Mesenchymal stem cell (in vitro differentiated cells and primary cell): ENCODE data around the gene DHX40.
"Not testable (repeated sequence)": the region's sequence is repeated elsewhere in the genome, so short reads cannot be mapped to it uniquely, and the experiment has no call there.

Source experiments
- DNase-seq: peaks from one replicate; pipeline ENCODE4 v3.0.0-alpha.2; 2013
- H2AFZ ChIP-seq: one replicate; pipeline ENCODE4 v1.6.1; 2013; ENCODE audit warnings: low read depth, mild to moderate bottlenecking, control low read depth, inconsistent platforms, low read length, moderate library complexity
- H2AK5ac ChIP-seq: 2 replicates; pipeline ENCODE4 v1.6.1; 2013; ENCODE audit warnings: low read length, moderate library complexity, mild to moderate bottlenecking, inconsistent platforms; ENCODE audit not compliant: severe bottlenecking
- H2BK120ac ChIP-seq: one replicate; pipeline ENCODE4 v1.6.1; 2013; ENCODE audit warnings: low read depth, mild to moderate bottlenecking, inconsistent platforms, low read length, moderate library complexity
- H2BK12ac ChIP-seq, 2 experiments: one replicate each; pipeline ENCODE4 v1.6.1; 2013; ENCODE audit warnings: inconsistent platforms in 2 of 2, low read length in 2 of 2, mild to moderate bottlenecking in 2 of 2, moderate library complexity in 2 of 2, control low read depth in 1 of 2
- H2BK15ac ChIP-seq: one replicate; pipeline ENCODE4 v1.6.1; 2013; ENCODE audit warnings: mild to moderate bottlenecking, low read depth, inconsistent platforms; ENCODE audit not compliant: poor library complexity, severe bottlenecking
- H2BK5ac ChIP-seq: 2 replicates; pipeline ENCODE4 v1.6.1; 2013; ENCODE audit warnings: low read depth, mild to moderate bottlenecking, low read length, control low read depth, inconsistent platforms; ENCODE audit not compliant: poor library complexity, severe bottlenecking
- H3K14ac ChIP-seq, 2 experiments: one replicate each; pipeline ENCODE4 v1.6.1; 2013; ENCODE audit warnings: inconsistent platforms in 2 of 2, low read length in 2 of 2, control low read depth in 1 of 2, mild to moderate bottlenecking in 1 of 2, moderate library complexity in 1 of 2
- H3K18ac ChIP-seq, 2 experiments: one replicate each; pipeline ENCODE4 v1.6.1; 2013; ENCODE audit warnings: inconsistent platforms in 2 of 2, low read length in 2 of 2, control low read depth in 1 of 2, low read depth in 1 of 2, mild to moderate bottlenecking in 1 of 2
- H3K23ac ChIP-seq, 2 experiments: one replicate each; pipeline ENCODE4 v1.6.1; 2013; ENCODE audit warnings: inconsistent platforms in 2 of 2, low read length in 2 of 2, mild to moderate bottlenecking in 2 of 2, moderate library complexity in 2 of 2, control low read depth in 1 of 2
- H3K27ac ChIP-seq: 2 replicates; pipeline ENCODE4 v1.5.1; 2013; ENCODE audit warnings: mild to moderate bottlenecking, moderate library complexity, low read length, control low read depth, inconsistent platforms; ENCODE audit not compliant: poor library complexity, severe bottlenecking
- H3K27me3 ChIP-seq, 2 experiments: 2 replicates each; pipeline versions ENCODE4 v1.6.1 to v1.7.0; 2013; ENCODE audit warnings: low read length in 2 of 2, mild to moderate bottlenecking in 2 of 2, moderate library complexity in 2 of 2, control low read depth in 1 of 2, inconsistent platforms in 1 of 2; ENCODE audit not compliant: control insufficient read depth in 1 of 2, insufficient read depth in 1 of 2
- H3K36me3 ChIP-seq, 2 experiments: 2 replicates each; pipeline versions ENCODE4 v1.6.1 to v1.7.0; 2013; ENCODE audit warnings: low read length in 2 of 2, control low read depth in 1 of 2, inconsistent platforms in 1 of 2, low read depth in 1 of 2, mild to moderate bottlenecking in 1 of 2; ENCODE audit not compliant: insufficient read depth in 2 of 2, control insufficient read depth in 1 of 2
- H3K4ac ChIP-seq, 2 experiments: one replicate each; pipeline ENCODE4 v1.6.1; 2013; ENCODE audit warnings: inconsistent platforms in 2 of 2, low read length in 2 of 2, mild to moderate bottlenecking in 2 of 2, moderate library complexity in 2 of 2, control low read depth in 1 of 2, low read depth in 1 of 2
- H3K4me1 ChIP-seq: 2 replicates; pipeline ENCODE4 v1.6.1; 2013; ENCODE audit warnings: low read depth, low read length, control low read depth; ENCODE audit not compliant: control insufficient read depth, insufficient read depth
- H3K4me2 ChIP-seq: 2 replicates; pipeline ENCODE4 v1.6.1; 2013; ENCODE audit warnings: low read length, mild to moderate bottlenecking, inconsistent platforms; ENCODE audit not compliant: poor library complexity, severe bottlenecking
- H3K4me3 ChIP-seq, 2 experiments: 2 replicates each; pipeline versions ENCODE4 v1.5.1 to v1.7.0; 2013; ENCODE audit warnings: low read length in 2 of 2, mild to moderate bottlenecking in 2 of 2, control low read depth in 1 of 2, low read depth in 1 of 2; ENCODE audit not compliant: insufficient read depth in 1 of 2
- H3K79me1 ChIP-seq: replicated peaks from 2 replicates; pipeline ENCODE4 v1.6.1; 2013; ENCODE audit warnings: mild to moderate bottlenecking, control low read depth, low read length, inconsistent platforms; ENCODE audit not compliant: poor library complexity, severe bottlenecking
- H3K9ac ChIP-seq: 2 replicates; pipeline ENCODE4 v1.7.0; 2013; ENCODE audit warnings: mild to moderate bottlenecking, low read length, moderate library complexity
- H3K9me3 ChIP-seq: 2 replicates; pipeline ENCODE4 v1.7.0; 2013; ENCODE audit warnings: mild to moderate bottlenecking, low read length; ENCODE audit not compliant: control insufficient read depth
- H4K8ac ChIP-seq: one replicate; pipeline ENCODE4 v1.6.1; 2013; ENCODE audit warnings: inconsistent platforms, mild to moderate bottlenecking, low read length, moderate library complexity
- H4K91ac ChIP-seq: one replicate; pipeline ENCODE4 v1.6.1; 2013; ENCODE audit warnings: mild to moderate bottlenecking, low read length, inconsistent platforms
- WGBS: methylation state at CpG from one replicate; pipeline ENCODE4 v1.1.7; 2013; ENCODE audit warnings: mixed read lengths; 5-methylcytosine and 5-hydroxymethylcytosine counted together

The DHX40 gene

DNA sequence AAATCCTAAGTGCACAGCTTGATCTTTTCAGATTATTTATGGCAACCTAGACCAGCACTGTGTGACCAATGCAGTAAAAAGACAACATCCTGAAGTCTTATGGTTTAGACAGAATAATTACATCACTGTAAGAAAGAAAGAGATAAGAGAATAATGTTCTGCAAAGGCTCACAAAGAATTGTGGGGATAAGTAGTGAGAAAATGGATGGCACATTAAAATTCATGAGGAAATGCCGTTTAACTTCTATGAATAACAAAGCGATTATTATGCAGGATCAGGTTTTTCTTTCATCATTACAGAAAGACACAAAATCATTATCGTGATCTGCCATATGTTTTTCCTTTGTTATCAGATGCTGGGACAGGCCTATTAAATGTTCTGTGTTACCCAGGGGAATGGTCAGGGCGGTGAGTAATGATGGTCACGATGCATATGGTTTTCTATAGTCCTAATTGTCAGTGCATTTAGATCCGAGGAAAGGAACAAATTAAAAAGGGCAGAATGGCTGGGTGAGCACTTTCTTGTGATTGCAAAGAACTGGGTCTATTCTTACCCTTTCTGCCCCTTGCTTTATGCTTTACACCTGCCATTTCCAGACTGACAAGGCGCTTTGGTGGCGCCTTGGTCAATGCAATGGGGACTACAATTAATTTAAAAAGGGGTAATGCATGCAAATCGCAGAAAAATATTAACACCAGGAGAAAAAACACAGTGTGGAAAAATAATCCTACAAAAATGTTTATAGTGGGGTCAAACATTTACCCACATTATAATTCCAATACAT, 18.1 kb upstream of the DHX40 start:
- Histone ChIP-seq H3K27ac (no peak overlapping the region), H2BK120ac (no peak overlapping the region), H3K23ac (no peak overlapping the region), H4K8ac (no peak overlapping the region), H3K4me3 (no peak overlapping the region), H3K79me1 (no peaks in the 10 kb centered on the region), H3K14ac (no peak overlapping the region), H3K4me2 (no peak overlapping the region), H3K9ac (no peak overlapping the region), H3K27me3 (peaks cover 0 to 4% of the 10 kb centered on the region in 2 experiments), H3K36me3 (no peaks in the 10 kb centered on the region), H4K91ac (no peak overlapping the region), H3K4ac (no peak overlapping the region), H2BK15ac (no peak overlapping the region), H2BK12ac (no peak overlapping the region), H2AFZ (no peak overlapping the region), H3K18ac (no peak overlapping the region), H3K9me3 (no peaks in the 10 kb centered on the region), H2AK5ac (no peak overlapping the region), H3K4me1 (no peaks in the 10 kb centered on the region), H2BK5ac (no peak overlapping the region)
- DNase-seq = peak; percentile 42
- 69% methylated on average over 6 of the region's 9 CpGs for WGBS

DNA sequence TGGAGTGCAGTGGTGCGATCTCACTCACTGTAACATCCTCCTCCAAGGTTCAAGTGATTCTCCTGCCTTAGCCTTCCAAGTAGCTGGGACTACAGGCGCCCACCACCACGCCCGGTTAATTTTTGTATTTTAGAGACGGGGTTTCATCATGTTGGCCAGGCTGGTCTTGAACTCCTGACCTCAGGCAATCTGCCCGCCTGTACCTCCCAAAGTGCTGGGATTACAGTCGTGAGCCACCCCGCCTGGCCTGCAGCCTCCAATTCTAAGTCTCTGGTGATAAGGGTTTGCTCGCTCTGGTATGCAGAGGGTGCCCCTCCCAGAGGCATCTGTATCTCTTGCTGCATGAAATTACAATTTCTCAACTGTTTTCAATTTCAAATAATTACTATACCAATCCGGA, 16.4 kb upstream of the DHX40 start:
- 84% methylated on average over 9 of the region's 10 CpGs for WGBS

DNA sequence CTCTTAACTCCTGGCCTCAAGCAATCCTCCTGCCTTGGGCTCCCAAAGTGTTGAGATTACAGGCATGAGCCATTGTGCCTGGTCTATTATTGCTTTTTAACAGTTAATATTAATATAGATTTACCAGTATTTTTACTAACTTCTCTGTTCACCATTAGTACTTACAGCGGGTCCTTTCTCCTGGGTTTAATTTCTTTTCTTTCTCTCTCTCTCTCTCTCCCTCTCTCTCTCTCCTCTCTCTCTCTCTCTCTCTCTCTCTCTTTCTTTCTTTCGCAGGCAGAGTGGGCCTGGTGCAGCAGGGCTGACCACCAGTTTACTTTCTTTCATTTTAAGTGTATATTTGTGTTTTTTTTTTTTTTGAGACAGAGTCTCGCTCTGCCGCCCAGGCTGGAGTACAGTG, 14.7 kb upstream of the DHX40 start:
- H3K9me3 ChIP-seq = no peaks in the 10 kb centered on the region
- H3K27me3 ChIP-seq = no peaks in the 10 kb centered on the region
- no peak overlapping the region for H3K18ac ChIP-seq
- no peak overlapping the region for H2BK120ac ChIP-seq
- no peak overlapping the region for H3K14ac ChIP-seq
- no peak overlapping the region for H2BK12ac ChIP-seq
- H3K36me3 ChIP-seq = no peaks in the 10 kb centered on the region
- H2BK5ac ChIP-seq = no peak overlapping the region
- no peak overlapping the region for H2AFZ ChIP-seq
- H4K91ac ChIP-seq = no peak overlapping the region
- H3K79me1 ChIP-seq = no peaks in the 10 kb centered on the region
- DNase-seq = no peak
- no peaks in the 10 kb centered on the region for H3K4me1 ChIP-seq
- H3K23ac ChIP-seq = no peak overlapping the region
- no peak overlapping the region for H3K4me2 ChIP-seq
- no peak overlapping the region for H3K4ac ChIP-seq
- H4K8ac ChIP-seq = no peak overlapping the region
- no peak overlapping the region for H2AK5ac ChIP-seq
- WGBS = 92% methylated on average over 1 of the region's 4 CpGs
- no peak overlapping the region for H3K27ac ChIP-seq
- H3K4me3 ChIP-seq = no peak overlapping the region
- no peak overlapping the region for H3K9ac ChIP-seq
- no peak overlapping the region for H2BK15ac ChIP-seq

More for the DNA sequence above, 16.4 kb upstream of the DHX40 start:
- H2BK12ac ChIP-seq, H4K8ac ChIP-seq, H2AK5ac ChIP-seq, H2BK5ac ChIP-seq, H4K91ac ChIP-seq, H2BK120ac ChIP-seq, H3K14ac ChIP-seq, H3K4ac ChIP-seq, H3K36me3 ChIP-seq, H3K23ac ChIP-seq, H3K9me3 ChIP-seq, DNase-seq, H3K4me1 ChIP-seq, H3K4me2 ChIP-seq, H3K4me3 ChIP-seq, H2AFZ ChIP-seq, H3K79me1 ChIP-seq, H3K27me3 ChIP-seq, H3K9ac ChIP-seq, H3K18ac ChIP-seq, H2BK15ac ChIP-seq, H3K27ac ChIP-seq: not testable (repeated sequence)

- Histone ChIP-seq H2BK120ac (no peak overlapping the region), H3K4me1 (no peaks in the 10 kb centered on the region), H3K23ac (no peak overlapping the region), H2AK5ac (no peak overlapping the region), H2AFZ (no peak overlapping the region), H4K8ac (no peak overlapping the region), H2BK15ac (no peak overlapping the region), H3K9ac (no peak overlapping the region), H3K18ac (no peak overlapping the region), H3K4me2 (no peak overlapping the region), H4K91ac (no peak overlapping the region), H3K79me1 (no peaks in the 10 kb centered on the region), H3K14ac (no peak overlapping the region), H3K27ac (no peak overlapping the region), H3K4ac (no peak overlapping the region), H2BK5ac (no peak overlapping the region), H3K9me3 (no peaks in the 10 kb centered on the region), H3K4me3 (no peak overlapping the region), H2BK12ac (no peak overlapping the region), H3K36me3 (no peaks in the 10 kb centered on the region), H3K27me3 (no peaks in the 10 kb centered on the region)
- peak; percentile 11 for DNase-seq
- WGBS = 44% methylated on average over 7 of the region's 7 CpGs
Measured at GRCh38 chr17:59558039-59558438, 7.4 kb upstream of the DHX40 start.
